Right kidney (tissue), 9 donors: ENCODE measurements around the gene OR2V1.
A peak's percentile ranks its signal among the peaks of the same experiment; 100 is the strongest.
"Not testable (repeated sequence)": the region's sequence is repeated elsewhere in the genome, so short reads cannot be mapped to it uniquely, and the experiment has no call there.

Experiments
- DNase-seq: peaks from one replicate; pipeline ENCODE4 v3.0.0-alpha.2; 2016
- long read RNA-seq, 8 donors: transcript quantifications; one replicate each; lab custom pipeline, GENCODE V29; 2026

The OR2V1 gene, protein sequence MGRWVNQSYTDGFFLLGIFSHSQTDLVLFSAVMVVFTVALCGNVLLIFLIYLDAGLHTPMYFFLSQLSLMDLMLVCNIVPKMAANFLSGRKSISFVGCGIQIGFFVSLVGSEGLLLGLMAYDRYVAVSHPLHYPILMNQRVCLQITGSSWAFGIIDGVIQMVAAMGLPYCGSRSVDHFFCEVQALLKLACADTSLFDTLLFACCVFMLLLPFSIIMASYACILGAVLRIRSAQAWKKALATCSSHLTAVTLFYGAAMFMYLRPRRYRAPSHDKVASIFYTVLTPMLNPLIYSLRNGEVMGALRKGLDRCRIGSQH
- long read RNA-seq, donor 1: 0 reads
- long read RNA-seq, donor 2: 0 reads
- long read RNA-seq, donor 3: 0 reads
- long read RNA-seq, donor 4: 0 reads
- long read RNA-seq, donor 5: 0 reads
- long read RNA-seq, donor 6: 0 reads
- long read RNA-seq, donor 7: 0 reads
- long read RNA-seq, donor 8: 0 reads

- no peak for DNase-seq
Observed at GRCh38 chr5:181130832-181131496, at the start of gene OR2V1. Gene OR2V1, minus strand, starts transcription at chr5:181131169. Its CDS starts 5,865 bp downstream, at chr5:181125304.

GRCh38 chr5:181177559-181177958, 46.6 kb upstream of the OR2V1 start:
- DNase-seq: not testable (repeated sequence)

- DNase-seq: no peak
Observed at GRCh38 chr5:181176254-181176952, 45.4 kb upstream of the OR2V1 start.

DNA sequence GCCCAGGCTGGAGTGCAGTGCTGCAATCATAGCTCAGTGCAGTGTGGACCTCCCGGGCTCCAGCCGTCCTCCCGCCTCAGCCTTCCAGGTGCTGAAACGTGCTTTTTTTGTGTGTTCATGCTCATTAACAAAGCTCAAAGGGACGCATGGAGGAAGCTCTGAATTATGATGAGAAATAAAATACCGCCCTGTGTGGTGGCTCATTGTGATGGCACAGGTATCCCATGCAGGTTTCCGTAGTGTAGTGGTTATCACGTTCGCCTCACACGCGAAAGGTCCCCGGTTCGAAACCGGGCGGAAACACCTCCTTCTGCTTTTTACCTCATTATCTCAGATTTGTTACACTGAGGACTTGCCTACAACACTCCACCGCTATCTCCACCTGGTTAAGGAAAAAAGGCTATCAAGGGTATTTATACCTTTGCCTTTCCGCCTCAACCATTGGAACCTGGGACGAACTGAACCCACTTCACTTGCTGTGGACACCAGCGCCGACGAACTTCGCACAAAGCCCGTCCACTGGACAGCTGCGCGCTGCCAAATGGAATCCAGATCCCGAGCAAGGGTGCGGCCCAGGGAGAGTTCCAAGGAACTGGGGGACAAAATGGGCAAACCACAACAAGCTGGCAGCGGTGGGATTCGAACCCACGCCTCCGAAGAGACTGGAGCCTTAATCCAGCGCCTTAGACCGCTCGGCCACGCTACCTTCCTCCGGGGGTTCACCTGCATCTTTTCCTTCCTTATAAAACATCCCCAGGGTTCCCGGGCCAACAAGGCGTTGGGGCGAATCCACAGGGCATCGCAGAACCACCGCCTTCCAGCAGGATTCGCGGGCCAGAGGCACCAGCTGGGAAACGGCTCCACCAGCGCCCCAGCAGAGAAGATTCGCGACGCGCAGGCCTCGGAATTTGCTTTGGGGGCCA, 42.7 kb upstream of the OR2V1 start:
- no peak for DNase-seq

- no peak for DNase-seq
Observed at GRCh38 chr5:181173027-181173419, 42.1 kb upstream of the OR2V1 start.

DNA sequence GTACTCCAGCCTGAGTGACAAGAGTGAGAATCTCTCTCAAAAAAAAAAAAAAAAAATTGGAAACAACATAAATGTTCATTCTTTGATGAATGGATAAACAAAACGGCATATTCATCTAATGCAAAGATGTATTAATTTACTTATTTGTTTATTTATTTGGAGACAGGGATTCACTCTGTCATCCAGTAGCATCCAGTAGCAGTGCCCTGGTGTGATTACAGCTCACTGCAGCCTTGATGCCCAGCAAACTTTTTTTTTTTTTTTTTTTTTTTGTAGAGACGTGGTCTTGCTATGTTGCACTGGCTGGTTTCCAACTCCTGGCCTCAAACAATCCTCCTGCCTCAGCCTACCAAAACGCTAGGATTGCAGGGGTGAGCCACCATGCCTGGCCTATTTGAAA, 40.8 kb upstream of the OR2V1 start:
- no peak for DNase-seq

DNA sequence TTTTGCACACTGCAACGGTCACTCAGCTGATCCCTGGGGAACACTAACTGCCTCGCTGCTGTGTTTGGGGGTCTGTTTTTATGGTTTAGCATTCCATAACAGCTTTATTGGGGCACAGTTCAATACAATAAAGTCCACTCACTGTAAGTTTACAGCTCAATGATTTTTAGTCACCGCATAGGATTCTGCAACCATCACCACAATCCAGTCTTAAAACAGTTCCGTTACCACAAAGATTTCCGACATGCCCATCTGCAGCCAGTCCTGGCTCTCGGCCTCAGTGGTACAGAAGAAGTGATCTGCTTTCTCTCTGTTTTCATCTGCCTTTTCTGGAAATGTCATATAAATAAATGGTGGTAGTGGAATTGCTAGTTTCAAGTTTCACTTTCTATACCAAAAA, 40.0 kb upstream of the OR2V1 start:
- peak; percentile 32 for DNase-seq

GRCh38 chr5:181170237-181170825, 39.4 kb upstream of the OR2V1 start:
- DNase-seq: no peak

- DNase-seq: peak; percentile 62
Observed at GRCh38 chr5:181169459-181170236, 38.7 kb upstream of the OR2V1 start.

- DNase-seq: no peak
Observed at GRCh38 chr5:181168595-181169118, 37.7 kb upstream of the OR2V1 start.

GRCh38 chr5:181167814-181168488, 37.0 kb upstream of the OR2V1 start:
- no peak for DNase-seq

DNA sequence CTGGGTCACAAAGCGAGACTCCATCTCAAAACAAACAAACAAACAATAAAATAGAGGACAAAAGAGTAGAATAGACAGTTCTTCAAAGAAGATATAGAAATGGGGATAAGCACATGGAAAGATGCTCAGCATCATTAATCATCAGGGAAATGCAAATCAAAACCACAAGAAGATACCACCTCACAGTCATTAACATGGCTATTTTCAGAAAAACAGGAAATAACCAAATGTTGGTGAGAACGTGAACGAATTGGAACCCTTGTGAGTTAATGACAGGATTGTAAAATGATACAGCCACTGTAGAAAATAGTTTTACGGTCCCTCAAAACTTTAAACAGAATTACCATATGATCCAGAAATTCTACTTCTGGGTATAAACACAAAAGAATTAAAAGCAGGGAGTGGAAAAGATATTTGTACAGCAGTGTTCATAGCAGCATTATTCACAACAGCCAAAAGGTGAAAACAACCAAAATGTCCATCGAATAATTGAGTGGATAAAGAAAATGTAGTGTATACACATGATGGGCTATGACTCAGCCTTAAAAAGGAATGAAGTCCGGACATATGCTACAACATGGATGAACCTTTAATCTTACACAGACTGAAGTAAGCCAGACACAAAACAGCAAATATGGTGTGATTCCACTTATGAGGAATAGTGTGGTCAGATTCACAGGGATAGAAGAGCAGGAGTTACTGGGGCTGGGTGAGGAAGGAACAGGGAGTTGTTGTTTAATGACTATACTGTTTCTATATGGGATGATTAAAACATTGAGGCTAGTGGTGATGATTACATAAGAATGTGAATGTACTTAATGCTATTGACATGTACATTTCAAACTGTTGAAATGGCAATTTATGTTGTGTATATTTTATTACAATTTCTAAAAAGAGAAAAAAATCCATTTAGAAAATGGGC, 36.1 kb upstream of the OR2V1 start:
- DNase-seq: no peak

- peak; percentile 18 for DNase-seq
Observed at GRCh38 chr5:181164076-181164952, 33.3 kb upstream of the OR2V1 start.

GRCh38 chr5:181163487-181164075, 32.6 kb upstream of the OR2V1 start:
- peak; percentile 21 for DNase-seq

- DNase-seq: no peak
Observed at GRCh38 chr5:181161534-181162175, 30.7 kb upstream of the OR2V1 start.

- DNase-seq: peak; percentile 40
Observed at GRCh38 chr5:181160755-181161533, 30.0 kb upstream of the OR2V1 start.
